Loucy (cell line): Measurements from ENCODE around the gene TENT4A.

Experiments
- H2AFZ ChIP-seq: fragments of 200-600 bp; sonication (generic); 2 replicates; pipeline ENCODE4 v1.6.0; 2016; ENCODE audit warnings: antibody characterized with exemption, mild to moderate bottlenecking, low read length, moderate library complexity
- H3F3A ChIP-seq: fragments of 200-600 bp; 2 replicates; pipeline ENCODE4 v1.6.0; 2016; ENCODE audit warnings: antibody characterized with exemption, low read depth, mild to moderate bottlenecking
- H3K27me3 ChIP-seq: fragments of 200-600 bp; sonication (generic); 2 replicates; pipeline ENCODE4 v1.6.1; 2014; ENCODE audit warnings: low read length, mild to moderate bottlenecking; ENCODE audit not compliant: insufficient read depth, poor library complexity, severe bottlenecking
- H3K36me3 ChIP-seq: fragments of 200-600 bp; sonication (generic); 2 replicates; pipeline ENCODE4 v1.6.1; 2016; ENCODE audit warnings: low read length; ENCODE audit not compliant: insufficient read depth
- H3K4me1 ChIP-seq: fragments of 200-600 bp; sonication (generic); 2 replicates; pipeline ENCODE4 v1.5.1; 2014; ENCODE audit warnings: low read length, mild to moderate bottlenecking; ENCODE audit not compliant: insufficient read depth, poor library complexity, severe bottlenecking
- H3K4me2 ChIP-seq: fragments of 200-600 bp; sonication (generic); 2 replicates; pipeline ENCODE4 v1.6.0; 2014; ENCODE audit warnings: antibody characterized with exemption, low read length, low read depth, mild to moderate bottlenecking; ENCODE audit not compliant: poor library complexity, severe bottlenecking
- H3K4me3 ChIP-seq: fragments of 200-600 bp; sonication (generic); 2 replicates; pipeline ENCODE4 v1.5.1; 2014; ENCODE audit warnings: low read length, mild to moderate bottlenecking, mixed read lengths; ENCODE audit not compliant: poor library complexity, severe bottlenecking
- H3K79me2 ChIP-seq: fragments of 200-600 bp; sonication (generic); 2 replicates; pipeline ENCODE4 v1.6.1; 2014; ENCODE audit warnings: low read length; ENCODE audit not compliant: insufficient read depth
- H3K9ac ChIP-seq: fragments of 200-600 bp; sonication (generic); 2 replicates; pipeline ENCODE4 v1.6.0; 2014; ENCODE audit warnings: mild to moderate bottlenecking, low read depth, low read length, moderate library complexity; ENCODE audit not compliant: poor library complexity, severe bottlenecking
- H3K9me2 ChIP-seq: fragments of 200-600 bp; sonication (generic); replicated peaks from 2 replicates; pipeline ENCODE4 v1.6.1; 2016; ENCODE audit warnings: low read depth, low read length, mixed read lengths
- H3K9me3 ChIP-seq: fragments of 200-600 bp; sonication (generic); 2 replicates; pipeline ENCODE4 v1.6.1; 2014; ENCODE audit warnings: mild to moderate bottlenecking, antibody characterized with exemption, low read length, low read depth; ENCODE audit not compliant: insufficient read depth
- H4K20me1 ChIP-seq: fragments of 200-600 bp; sonication (generic); 2 replicates; pipeline ENCODE4 v1.6.0; 2014; ENCODE audit warnings: antibody characterized with exemption, low read length, mild to moderate bottlenecking; ENCODE audit not compliant: insufficient read depth, poor library complexity, severe bottlenecking
- EZH2phosphoT487 ChIP-seq: fragments of 200-600 bp; IDR thresholded peaks from 2 replicates; pipeline ENCODE4 v1.6.1; 2018; ENCODE audit warnings: antibody characterized with exemption, mild to moderate bottlenecking, moderate library complexity, borderline replicate concordance
- TF ChIP-seq, protein P1 (sequence below): fragments of 200-600 bp; sonication (generic); conservative IDR thresholded peaks from 2 replicates; pipeline ENCODE4 v1.5.1; 2014; ENCODE audit warnings: mild to moderate bottlenecking, antibody characterized with exemption, low read length

The TENT4A gene

DNA sequence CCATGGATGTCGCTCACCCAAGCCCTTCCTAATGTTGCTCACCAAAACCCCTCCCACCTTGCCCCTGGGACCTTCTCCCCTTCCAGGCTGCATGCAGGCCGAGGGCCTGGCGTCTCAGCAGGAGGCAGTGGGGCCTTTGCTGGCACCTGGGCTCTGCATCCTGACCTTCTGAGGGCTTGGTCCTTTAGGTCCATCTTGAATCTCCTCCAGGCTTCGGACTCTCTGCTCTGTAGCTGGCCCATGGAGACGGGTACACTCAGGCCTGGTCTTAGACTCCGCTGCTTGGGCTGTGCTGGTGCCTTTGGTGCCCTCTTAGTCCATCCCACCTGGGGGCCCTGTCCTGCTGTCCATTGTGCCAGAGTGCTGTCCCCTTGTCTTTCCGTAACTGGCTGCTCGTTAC is 14.0 kb downstream of the TENT4A start:
- Histone ChIP-seq H2AFZ (no peak overlapping the region), H3K4me3 (no peak overlapping the region), H3K36me3 (peaks cover 42% of the 10 kb centered on the region; the same call in 1 of the 2 replicates), H3K27me3 (no peaks in the 10 kb centered on the region), H3K9me3 (no peaks in the 10 kb centered on the region), H3K9ac (no peak overlapping the region), H3K4me1 (peaks cover 50% of the 10 kb centered on the region), H3K4me2 (peak overlapping the region; percentile 67), H4K20me1 (peaks cover 83% of the 10 kb centered on the region), H3K79me2 (peaks cover 100% of the 10 kb centered on the region), H3F3A (peaks cover 7% of the 10 kb centered on the region; the same call in 1 of the 2 replicates), H3K9me2 (no peaks in the 10 kb centered on the region)
- no peak for TF ChIP-seq EZH2phosphoT487
- TF ChIP-seq, protein P1, sequence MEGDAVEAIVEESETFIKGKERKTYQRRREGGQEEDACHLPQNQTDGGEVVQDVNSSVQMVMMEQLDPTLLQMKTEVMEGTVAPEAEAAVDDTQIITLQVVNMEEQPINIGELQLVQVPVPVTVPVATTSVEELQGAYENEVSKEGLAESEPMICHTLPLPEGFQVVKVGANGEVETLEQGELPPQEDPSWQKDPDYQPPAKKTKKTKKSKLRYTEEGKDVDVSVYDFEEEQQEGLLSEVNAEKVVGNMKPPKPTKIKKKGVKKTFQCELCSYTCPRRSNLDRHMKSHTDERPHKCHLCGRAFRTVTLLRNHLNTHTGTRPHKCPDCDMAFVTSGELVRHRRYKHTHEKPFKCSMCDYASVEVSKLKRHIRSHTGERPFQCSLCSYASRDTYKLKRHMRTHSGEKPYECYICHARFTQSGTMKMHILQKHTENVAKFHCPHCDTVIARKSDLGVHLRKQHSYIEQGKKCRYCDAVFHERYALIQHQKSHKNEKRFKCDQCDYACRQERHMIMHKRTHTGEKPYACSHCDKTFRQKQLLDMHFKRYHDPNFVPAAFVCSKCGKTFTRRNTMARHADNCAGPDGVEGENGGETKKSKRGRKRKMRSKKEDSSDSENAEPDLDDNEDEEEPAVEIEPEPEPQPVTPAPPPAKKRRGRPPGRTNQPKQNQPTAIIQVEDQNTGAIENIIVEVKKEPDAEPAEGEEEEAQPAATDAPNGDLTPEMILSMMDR, result no peak

DNA sequence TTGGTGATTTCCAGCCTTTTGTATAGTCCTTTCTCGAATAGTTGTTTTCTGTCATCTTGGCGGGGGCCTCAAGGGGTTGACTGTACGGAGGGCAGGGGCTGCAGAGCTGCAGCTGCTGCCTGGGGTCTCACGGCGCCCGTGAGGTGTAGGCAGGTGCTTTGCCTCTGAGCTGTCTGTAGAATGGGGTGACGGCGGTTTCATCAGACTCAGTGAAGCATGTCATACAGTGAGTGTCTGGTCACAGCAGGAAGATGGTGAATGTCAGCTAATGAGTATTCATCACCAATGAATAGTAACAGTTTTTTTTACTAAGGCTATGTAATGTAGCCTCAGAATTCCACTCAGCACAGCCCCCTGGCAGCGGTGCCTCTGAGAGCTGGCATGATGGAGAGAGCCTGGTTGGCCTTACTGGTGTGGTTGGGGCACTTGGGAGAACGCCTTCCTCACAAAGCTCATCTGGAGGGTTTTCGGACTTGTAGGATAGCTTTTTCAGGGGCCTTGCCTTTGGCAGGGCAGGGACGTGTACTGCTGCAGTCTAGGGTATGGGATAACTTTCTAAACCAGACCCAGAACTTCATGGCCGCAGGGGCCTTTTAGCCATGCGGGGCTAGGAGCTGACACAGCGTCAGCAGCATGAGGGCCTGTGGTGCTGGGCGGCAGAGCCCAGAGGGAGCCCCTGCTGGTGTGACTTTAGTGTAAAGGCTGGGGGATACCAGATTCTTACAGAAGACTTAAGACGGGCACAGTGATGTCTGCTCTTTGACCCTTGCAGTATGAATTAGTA is 15.0 kb downstream of the TENT4A start:
- Histone ChIP-seq H3K9me3 (no peaks in the 10 kb centered on the region), H3K27me3 (no peaks in the 10 kb centered on the region), H3F3A (peaks cover 7% of the 10 kb centered on the region; the same call in 1 of the 2 replicates), H2AFZ (no peak overlapping the region), H4K20me1 (peaks cover 83% of the 10 kb centered on the region), H3K79me2 (peaks cover 100% of the 10 kb centered on the region), H3K9ac (no peak overlapping the region), H3K4me3 (no peak overlapping the region), H3K9me2 (no peaks in the 10 kb centered on the region), H3K36me3 (peaks cover 49% of the 10 kb centered on the region; the same call in 1 of the 2 replicates), H3K4me2 (peak overlapping the region; percentile 67), H3K4me1 (peaks cover 45% of the 10 kb centered on the region)
- TF ChIP-seq EZH2phosphoT487, result no peak
- TF ChIP-seq, protein P1, result 0 out of 2 replicates have a peak, but pooled peaks have one; percentile 15

DNA sequence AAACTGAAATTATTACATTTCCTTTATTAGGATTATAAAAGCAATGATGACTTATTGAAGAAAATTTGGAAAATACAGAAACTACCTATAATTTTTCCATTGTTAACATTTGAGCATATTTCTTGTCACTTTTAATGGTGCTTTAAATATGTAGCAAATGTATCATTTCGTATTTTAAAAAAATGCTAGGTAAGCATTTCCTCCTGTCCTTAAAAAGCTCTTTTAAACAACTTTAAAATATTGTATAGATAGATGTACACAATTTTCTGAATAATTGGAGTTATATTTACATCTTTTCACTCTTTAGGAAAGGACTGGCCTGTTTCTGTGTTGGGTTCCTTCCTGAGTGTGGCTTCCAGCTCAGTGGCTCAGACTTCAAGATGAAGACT is 15.6 kb downstream of the TENT4A start:
- Histone ChIP-seq H3K9ac (peak overlapping the region; percentile 10), H3K36me3 (peaks cover 48% of the 10 kb centered on the region; the same call in 1 of the 2 replicates), H3F3A (peaks cover 7% of the 10 kb centered on the region; the same call in 1 of the 2 replicates), H3K4me2 (peak overlapping the region; percentile 67), H4K20me1 (peaks cover 84% of the 10 kb centered on the region), H3K79me2 (peaks cover 100% of the 10 kb centered on the region), H3K27me3 (no peaks in the 10 kb centered on the region), H3K9me2 (no peaks in the 10 kb centered on the region), H2AFZ (no peak overlapping the region), H3K4me3 (peak overlapping the region; percentile 43), H3K9me3 (no peaks in the 10 kb centered on the region), H3K4me1 (peaks cover 45% of the 10 kb centered on the region)
- TF ChIP-seq, protein P1, result no peak
- TF ChIP-seq EZH2phosphoT487, result no peak
